GM12801 (cell line): ENCODE data around the gene PIK3CB.

Source experiments
- CTCF ChIP-seq: IDR thresholded peaks from one replicate; pipeline ENCODE4 v1.5.1; 2011; ENCODE audit warnings: control low read depth; ENCODE audit not compliant: insufficient read length; ENCODE audit errors: extremely low read depth

Gene PIK3CB

GRCh38 chr3:138834596-138835396, at the start of gene PIK3CB:
PIK3CB (minus strand) TSS chr3:138834928; CDS start chr3:138759343, 75,585 bp downstream.
- no peak for TF ChIP-seq CTCF

- TF ChIP-seq CTCF, result no peak
Observed at GRCh38 chr3:138881233-138881632, 46.5 kb upstream of the PIK3CB start.

GRCh38 chr3:138879541-138880380, 45.0 kb upstream of the PIK3CB start:
- no peak for TF ChIP-seq CTCF

GRCh38 chr3:138877226-138877625, 42.5 kb upstream of the PIK3CB start:
- no peak for TF ChIP-seq CTCF

- TF ChIP-seq CTCF, result no peak
Observed at GRCh38 chr3:138875754-138876664, 41.3 kb upstream of the PIK3CB start.

- TF ChIP-seq CTCF, result no peak
Observed at GRCh38 chr3:138875096-138875753, 40.5 kb upstream of the PIK3CB start.
